HG03558 (cell line): ENCODE measurements around the gene ANKK1.

Experiments used
- ATAC-seq: cut with Tn5 transposase; IDR thresholded peaks from one replicate; pipeline ENCODE4 v1.9.1; 2021; ENCODE audit warnings: moderate number of reproducible peaks; ENCODE audit not compliant: unreplicated experiment; ENCODE audit errors: extremely low read depth

The ANKK1 gene

GRCh38 chr11:113377681-113378412 is 9.7 kb upstream of the ANKK1 start:
- ATAC-seq, result no peak

DNA sequence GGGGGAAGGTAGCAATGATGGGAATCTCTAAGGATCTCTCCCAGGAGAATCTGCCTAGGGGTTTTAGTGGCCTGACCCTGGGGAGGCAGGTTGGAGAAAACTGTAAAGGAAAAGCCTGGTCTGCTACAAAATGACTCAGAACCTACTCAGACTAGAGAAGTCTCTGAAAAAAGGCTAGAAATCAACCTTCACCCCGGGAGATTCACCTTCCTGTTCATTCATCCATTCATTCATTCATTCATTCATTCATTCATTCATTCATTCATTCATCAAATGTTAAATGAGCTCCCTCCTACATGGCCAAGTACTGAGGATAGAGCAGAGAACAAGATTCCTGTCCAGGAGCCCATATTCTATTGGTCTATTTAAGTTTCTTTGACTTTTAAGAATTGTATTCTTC is 8.9 kb upstream of the ANKK1 start:
- no peak for ATAC-seq

DNA sequence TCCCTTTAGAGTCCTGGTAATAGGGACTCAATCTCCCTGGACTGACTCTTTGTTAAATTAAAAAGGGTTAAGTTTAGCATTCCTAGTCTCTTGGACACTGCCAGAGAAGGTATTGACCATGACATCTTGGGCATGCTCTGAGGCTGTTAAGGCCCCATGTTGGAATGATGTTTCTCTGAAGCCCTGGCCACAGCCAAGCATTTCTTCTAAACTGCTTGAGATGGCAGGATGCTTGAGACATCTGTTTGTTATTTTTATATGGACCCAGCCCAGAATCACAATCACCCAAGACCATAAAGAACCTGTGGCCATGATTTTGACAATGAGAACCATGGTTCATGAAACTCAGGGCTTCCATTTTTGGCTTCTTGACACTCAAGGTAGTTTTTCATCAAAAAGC is 5.5 kb upstream of the ANKK1 start:
- no peak for ATAC-seq

DNA sequence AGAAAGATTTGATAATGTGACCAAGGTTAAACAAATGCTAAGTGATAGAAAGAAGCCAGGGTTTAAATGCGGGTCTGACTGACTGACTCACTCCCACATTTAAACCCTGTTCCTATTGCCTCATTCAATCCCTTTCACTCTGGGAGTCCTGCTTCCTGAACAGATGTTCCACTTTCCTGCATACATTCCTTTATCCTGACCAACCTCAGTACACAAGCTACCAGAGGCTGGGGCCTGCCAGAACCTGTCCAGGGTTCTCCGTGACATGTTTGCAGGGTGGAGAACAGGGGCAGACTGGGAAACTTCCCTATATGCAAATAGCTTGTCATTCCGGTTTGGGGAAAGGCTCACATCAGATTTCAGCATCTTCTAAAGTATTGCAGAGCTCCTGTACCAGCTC is 3.0 kb upstream of the ANKK1 start:
- ATAC-seq, result no peak

GRCh38 chr11:113385749-113386148 is 1.8 kb upstream of the ANKK1 start:
- ATAC-seq, result no peak

DNA sequence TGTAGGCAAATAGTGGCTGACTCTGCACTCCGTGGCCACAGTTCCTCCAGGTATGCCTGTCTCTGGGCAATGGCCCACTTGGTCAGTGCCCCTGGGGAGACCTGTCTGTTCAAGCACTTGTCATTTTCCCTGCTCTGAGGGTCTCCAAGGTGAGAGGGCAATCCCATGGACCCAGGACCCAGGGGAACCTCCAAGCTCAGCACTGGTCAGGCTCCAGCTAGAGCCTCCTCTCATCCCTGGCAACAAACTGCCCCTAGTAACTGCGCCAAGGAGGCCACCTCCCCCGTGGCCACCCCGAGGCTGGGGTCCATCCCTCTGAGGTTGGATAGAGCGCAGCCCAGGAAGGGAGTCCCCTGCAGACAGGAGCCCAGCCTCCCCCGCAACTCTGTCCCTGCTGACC is 713 bp upstream of the ANKK1 start:
- no peak for ATAC-seq

DNA sequence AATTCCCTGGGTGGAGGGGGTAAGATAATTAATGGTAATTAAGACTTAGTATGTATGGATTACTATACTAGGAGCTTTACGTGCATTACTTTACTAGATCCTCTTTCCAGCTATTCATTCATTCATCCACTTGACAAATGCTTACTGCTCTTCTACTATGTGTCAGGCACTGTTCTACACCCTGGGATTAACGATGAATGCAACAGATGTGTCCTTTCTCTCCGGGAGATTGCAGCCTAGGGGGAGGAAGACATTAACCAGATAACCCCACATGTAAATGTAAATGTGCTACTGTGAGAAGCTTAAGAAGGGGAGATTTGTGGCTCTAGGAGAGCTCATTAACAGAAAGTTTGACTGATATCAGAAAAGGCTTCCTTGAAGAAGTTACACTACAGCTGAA is 1.7 kb downstream of the ANKK1 start:
- no peak for ATAC-seq

DNA sequence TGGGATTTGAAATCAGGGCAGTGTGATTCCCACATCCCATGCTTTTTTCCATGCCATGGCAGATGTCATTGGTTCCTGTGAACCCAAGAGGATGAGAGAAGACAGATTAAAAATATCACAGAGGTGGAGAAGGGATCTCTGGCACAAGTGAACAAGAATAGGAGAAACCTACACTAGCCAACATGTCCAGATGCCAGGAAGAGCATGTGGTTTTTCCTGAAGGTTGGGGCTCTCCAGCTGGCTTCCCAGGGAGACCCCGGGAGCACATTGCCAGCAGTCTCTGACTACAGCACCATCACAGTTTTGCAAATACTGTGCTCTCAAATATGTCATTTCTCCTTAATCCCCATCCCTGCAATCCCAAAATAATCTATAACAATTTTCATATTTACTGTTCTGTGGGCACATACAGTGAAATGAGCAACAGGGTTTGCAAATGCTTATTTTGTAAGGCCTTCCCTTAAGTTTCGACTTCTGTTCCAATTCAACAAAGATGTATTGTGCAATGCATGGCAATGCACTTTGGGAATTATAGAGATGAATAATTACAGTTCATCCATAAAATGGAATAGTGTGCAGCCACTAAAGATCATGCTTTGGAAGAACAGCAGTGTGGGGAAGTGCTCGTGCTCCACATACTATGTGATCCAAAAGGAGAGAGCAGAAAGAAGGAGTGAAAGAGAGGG is 4.8 kb downstream of the ANKK1 start:
- ATAC-seq, result no peak

DNA sequence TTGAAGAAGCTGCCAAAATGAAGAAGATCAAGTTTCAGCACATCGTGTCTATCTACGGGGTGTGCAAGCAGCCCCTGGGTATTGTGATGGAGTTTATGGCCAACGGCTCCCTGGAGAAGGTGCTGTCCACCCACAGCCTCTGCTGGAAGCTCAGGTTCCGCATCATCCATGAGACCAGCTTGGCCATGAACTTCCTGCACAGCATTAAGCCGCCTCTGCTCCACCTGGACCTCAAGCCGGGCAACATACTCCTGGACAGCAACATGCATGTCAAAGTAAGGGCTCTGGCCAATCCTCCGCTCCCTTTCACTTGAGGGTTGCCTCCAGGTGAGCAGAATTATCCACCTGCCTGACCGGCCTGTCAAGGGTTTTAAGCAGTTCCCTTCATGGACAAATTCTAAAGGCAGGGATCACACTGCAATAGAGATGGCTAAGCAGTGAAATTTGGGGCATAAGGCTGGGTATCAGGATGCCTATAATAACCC is 6.0 kb downstream of the ANKK1 start:
- ATAC-seq, result no peak

DNA sequence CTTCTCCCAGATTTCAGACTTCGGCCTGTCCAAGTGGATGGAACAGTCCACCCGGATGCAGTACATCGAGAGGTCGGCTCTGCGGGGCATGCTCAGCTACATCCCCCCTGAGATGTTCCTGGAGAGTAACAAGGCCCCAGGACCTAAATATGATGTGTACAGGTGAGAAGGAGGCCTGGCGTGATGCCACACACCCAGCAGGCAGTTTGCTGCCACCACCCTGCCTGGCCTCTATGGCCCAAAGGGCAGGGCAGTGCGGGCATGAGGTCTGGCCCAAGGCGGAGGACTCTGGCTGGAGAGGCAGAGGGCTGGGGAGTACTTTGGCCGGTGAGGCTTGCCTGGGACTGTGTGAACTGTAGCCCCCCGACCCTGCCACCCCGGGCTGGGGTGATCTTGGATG is 7.3 kb downstream of the ANKK1 start:
- ATAC-seq, result no peak

DNA sequence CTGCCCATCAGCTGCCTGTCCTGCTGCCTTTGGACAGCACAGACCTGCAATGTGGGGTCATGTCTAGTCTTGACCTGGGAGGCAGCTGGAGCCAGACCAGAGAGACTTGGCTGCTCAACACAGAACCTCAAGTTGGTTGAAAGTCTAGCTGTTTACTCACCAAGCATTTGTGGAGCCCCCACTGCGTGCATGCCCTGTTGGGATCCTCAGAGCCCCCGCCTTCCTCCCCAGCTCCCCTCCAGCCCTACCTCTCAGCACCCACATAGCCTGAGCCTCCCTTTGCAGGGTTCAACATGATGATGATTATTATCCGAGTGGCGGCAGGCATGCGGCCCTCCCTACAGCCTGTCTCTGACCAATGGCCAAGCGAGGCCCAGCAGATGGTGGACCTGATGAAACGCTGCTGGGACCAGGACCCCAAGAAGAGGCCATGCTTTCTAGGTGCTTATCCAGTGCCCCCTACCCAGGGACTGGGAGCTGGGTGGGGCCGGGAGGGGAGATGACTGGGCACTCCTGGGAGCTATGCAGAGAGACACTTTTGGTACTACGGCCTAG is 8.3 kb downstream of the ANKK1 start:
- ATAC-seq, result no peak

GRCh38 chr11:113396690-113397089 is 9.1 kb downstream of the ANKK1 start:
- ATAC-seq, result no peak

GRCh38 chr11:113397212-113397611 is 9.6 kb downstream of the ANKK1 start:
- no peak for ATAC-seq

DNA sequence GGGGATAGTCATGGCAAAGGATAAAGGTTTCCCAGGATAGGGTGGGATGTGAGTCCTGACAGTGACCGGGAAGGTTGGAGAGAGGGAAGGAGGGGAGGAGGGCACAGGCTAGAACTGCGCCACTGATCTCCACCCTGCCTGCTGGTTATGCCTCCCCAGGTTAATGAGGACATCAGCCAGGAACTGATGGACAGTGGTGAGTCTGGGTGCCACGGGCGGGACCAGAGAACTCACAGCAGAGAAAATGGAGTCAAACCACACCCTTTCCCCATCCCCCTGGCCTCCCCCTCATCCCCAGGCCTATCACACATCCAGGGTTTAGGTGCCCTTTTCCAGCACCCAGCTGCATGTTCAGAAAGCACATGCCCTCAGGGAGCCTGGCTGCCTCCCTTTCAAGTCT is 10.2 kb downstream of the ANKK1 start:
- ATAC-seq, result no peak

DNA sequence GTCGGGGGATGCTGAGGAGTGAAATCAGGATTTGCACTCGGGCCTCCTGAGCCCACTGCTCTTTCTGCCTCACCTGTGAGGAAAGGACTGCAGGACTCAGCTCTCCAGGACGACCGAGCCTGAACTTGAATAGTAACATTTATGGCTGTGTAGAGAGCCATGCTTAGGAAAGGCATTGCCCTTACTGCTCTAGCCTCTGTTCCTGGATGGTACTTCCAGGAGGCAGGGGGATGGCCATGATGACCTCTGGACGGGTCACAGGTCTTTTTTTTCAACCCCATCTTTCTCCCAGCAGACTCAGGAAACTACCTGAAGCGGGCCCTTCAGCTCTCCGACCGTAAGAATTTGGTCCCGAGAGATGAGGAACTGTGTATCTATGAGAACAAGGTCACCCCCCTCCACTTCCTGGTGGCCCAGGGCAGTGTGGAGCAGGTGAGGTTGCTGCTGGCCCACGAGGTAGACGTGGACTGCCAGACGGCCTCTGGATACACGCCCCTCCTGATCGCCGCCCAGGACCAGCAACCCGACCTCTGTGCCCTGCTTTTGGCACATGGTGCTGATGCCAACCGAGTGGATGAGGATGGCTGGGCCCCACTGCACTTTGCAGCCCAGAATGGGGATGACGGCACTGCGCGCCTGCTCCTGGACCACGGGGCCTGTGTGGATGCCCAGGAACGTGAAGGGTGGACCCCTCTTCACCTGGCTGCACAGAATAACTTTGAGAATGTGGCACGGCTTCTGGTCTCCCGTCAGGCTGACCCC is 11.3 kb downstream of the ANKK1 start:
- ATAC-seq, result no peak

DNA sequence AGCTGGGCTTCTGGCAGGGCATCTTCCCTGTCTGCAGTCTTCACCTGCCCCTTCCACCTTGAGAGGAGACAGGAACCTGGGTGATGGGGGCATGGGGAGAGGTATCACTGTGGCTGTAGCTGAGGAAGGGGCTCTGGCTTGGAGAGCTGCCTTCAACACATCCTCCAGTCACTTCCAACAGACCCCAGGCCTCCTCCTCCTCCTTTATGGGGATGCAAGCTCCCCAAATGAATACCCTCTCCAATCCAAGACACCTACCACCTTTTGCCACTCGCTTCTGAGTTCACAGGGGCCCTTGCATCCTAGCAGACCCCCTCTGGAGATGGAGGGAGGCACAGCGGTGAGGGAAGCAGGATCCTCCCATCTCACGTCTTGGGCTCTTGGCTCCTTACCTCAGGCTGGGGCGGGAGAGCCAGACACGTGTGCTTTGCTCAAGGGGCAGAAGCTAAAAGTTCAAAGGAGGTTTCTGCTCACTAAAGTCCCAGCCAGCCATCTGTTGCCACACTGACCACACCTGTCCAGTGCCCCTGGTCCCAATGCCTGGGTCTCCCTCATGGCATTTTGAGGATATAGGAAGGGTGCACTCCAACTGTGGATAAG is 13.2 kb downstream of the ANKK1 start:
- ATAC-seq, result no peak

DNA sequence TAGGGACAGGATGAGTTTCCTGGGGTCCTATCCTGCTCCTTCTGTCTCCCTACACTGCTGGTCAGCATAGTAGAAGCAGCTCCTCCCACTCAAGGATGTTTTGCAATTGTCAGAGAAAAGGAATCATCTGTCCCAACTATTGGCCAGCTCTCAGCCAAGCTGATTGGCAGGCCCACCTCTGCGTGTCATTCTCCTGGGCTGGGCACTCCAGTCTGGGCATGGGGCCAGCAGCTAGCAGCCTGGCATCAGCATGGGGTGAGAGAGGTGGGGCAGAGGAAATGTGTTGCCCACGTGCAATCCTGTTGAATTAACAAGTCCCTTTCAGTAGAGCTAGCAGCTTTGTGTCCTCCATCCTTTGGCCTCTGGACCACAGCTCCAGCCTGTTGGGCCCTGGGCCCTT is 14.1 kb downstream of the ANKK1 start:
- ATAC-seq, result no peak

- no peak for ATAC-seq
Observed at GRCh38 chr11:113404859-113405430, 17.4 kb downstream of the ANKK1 start.

DNA sequence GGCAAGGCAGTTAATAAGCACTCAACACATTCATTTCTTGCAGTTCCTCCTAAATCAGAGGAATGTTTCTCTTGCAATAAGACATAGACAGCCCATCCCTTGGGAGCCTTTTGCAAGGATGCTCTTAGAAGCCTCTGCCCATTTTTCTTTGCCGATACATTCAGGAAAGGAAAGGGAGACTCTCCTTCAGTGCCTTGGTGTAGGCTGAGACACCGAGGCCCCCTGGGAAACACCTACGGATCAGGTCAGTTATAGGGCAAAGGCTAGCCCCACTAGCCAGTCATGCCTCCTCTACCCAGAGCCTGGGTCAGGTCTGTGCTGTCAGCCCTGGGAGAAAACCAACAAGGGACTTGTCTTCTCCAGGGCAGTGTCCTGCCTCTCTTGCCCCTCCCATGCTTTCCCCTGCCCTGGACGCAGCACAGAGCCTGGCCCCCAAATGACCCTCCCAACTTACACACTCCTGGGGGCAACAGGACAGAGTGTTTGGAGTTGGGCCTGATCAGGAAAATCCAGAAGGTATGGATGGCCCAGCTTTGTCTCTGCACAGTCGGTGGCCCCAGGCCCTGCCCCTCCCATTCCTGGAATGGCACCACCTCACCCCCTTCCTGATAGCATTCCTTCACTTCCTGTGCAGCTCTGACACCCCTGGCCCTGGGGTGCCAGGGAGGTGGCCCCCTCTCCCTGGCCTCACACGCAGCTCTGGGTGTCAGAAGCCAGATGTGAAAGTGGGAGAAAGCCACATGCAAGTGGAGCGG is 18.3 kb downstream of the ANKK1 start:
- no peak for ATAC-seq

GRCh38 chr11:113407163-113407562 is 19.6 kb downstream of the ANKK1 start:
- no peak for ATAC-seq
